HepG2 (cell line): ENCODE measurements around the gene POMT2. TPM values are rescaled to one million over a fixed set of nuclear protein-coding genes. Genes with fewer than 3 reads are reported as not detected.

Source experiments
- CREB1 ChIP-seq, 2 experiments: fragments of 450-650 bp in 1 of 2; IDR thresholded peaks; 2 replicates each; pipeline ENCODE4 v1.6.1; 2016 to 2017; ENCODE audit warnings: control low read depth in 1 of 2, mild to moderate bottlenecking in 1 of 2, missing compliant biosample characterization in 1 of 2, missing genetic modification characterization in 1 of 2
- CSRNP1 ChIP-seq: sonication (generic); formaldehyde crosslinking; IDR thresholded peaks from 2 replicates; pipeline ENCODE4 v1.8.1; 2023; ENCODE audit warnings: mild to moderate bottlenecking, missing genetic modification reagents
- GLMP ChIP-seq: sonication (generic); formaldehyde crosslinking; IDR thresholded peaks from 2 replicates; pipeline ENCODE4 v1.9.0; 2021; ENCODE audit warnings: missing genetic modification reagents, mild to moderate bottlenecking, borderline replicate concordance
- HNRNPLL ChIP-seq: fragments of 200-400 bp; formaldehyde crosslinking; IDR thresholded peaks from 2 replicates; pipeline ENCODE4 v1.6.1; 2017; ENCODE audit warnings: mild to moderate bottlenecking, low read depth, low read length; ENCODE audit not compliant: poor library complexity, severe bottlenecking
- KDM5A ChIP-seq: fragments of 200-600 bp; sonication (generic); IDR thresholded peaks from 2 replicates; pipeline ENCODE4 v1.7.0; 2018; ENCODE audit warnings: antibody characterized with exemption, mild to moderate bottlenecking, low read length, borderline replicate concordance
- KLF13 ChIP-seq: sonication (generic); formaldehyde crosslinking; IDR thresholded peaks from 2 replicates; pipeline ENCODE4 v1.4.0; 2020; ENCODE audit warnings: mild to moderate bottlenecking, missing genetic modification reagents
- MAZ ChIP-seq, 2 experiments: sonication (generic) in 1 of 2; formaldehyde crosslinking in 1 of 2; IDR thresholded peaks; 2 replicates each; pipeline versions ENCODE4 v1.5.0 to v1.6.1; 2012 to 2020; ENCODE audit warnings: low read depth in 2 of 2, mild to moderate bottlenecking in 2 of 2, borderline replicate concordance in 1 of 2, improper control_type of control experiment in 1 of 2, low read length in 1 of 2, missing genetic modification reagents in 1 of 2, moderate library complexity in 1 of 2
- MED13 ChIP-seq: sonication (generic); formaldehyde crosslinking; IDR thresholded peaks from 2 replicates; pipeline ENCODE4 v1.5.0; 2020; ENCODE audit warnings: missing genetic modification reagents
- MXD3 ChIP-seq: IDR thresholded peaks from 2 replicates; pipeline ENCODE4 v1.6.1; 2016; ENCODE audit warnings: mild to moderate bottlenecking, missing biosample characterization, missing genetic modification reagents
- NR2C2 ChIP-seq: sonication (generic); formaldehyde crosslinking; IDR thresholded peaks from 2 replicates; pipeline ENCODE4 v1.4.0; 2020; ENCODE audit warnings: missing genetic modification reagents, mild to moderate bottlenecking, moderate library complexity, borderline replicate concordance
- PHF8 ChIP-seq: sonication (generic); formaldehyde crosslinking; IDR thresholded peaks from 2 replicates; pipeline ENCODE4 v1.5.0; 2020; ENCODE audit warnings: missing genetic modification reagents
- RXRB ChIP-seq: IDR thresholded peaks from 2 replicates; pipeline ENCODE4 v1.6.1; 2016; ENCODE audit warnings: borderline replicate concordance, missing genetic modification reagents, missing compliant biosample characterization
- SP1 ChIP-seq, 2 experiments: fragments of 450-650 bp in 1 of 2; sonication (generic) in 1 of 2; formaldehyde crosslinking in 1 of 2; IDR thresholded peaks; 2 replicates each; pipeline versions ENCODE4 v1.4.0 to v1.6.1; 2016 to 2020; ENCODE audit warnings: missing genetic modification reagents in 1 of 2
- XRCC5 ChIP-seq: fragments of 200-400 bp; formaldehyde crosslinking; optimal IDR thresholded peaks from 2 replicates; pipeline ENCODE3; 2017; ENCODE audit warnings: mild to moderate bottlenecking, low read length
- YEATS2 ChIP-seq: sonication (generic); formaldehyde crosslinking; IDR thresholded peaks from 2 replicates; pipeline ENCODE4 v1.4.0; 2020; ENCODE audit warnings: missing genetic modification reagents, borderline replicate concordance
- ZC3H13 ChIP-seq: sonication (generic); formaldehyde crosslinking; IDR thresholded peaks from 2 replicates; pipeline ENCODE4 v1.8.1; 2023; ENCODE audit warnings: mild to moderate bottlenecking, missing genetic modification reagents, moderate library complexity
- ZNF232 ChIP-seq: sonication (generic); formaldehyde crosslinking; IDR thresholded peaks from 2 replicates; pipeline ENCODE4 v1.4.0; 2020; ENCODE audit warnings: missing genetic modification reagents, borderline replicate concordance
- ZNF235 ChIP-seq: sonication (generic); formaldehyde crosslinking; IDR thresholded peaks from 2 replicates; pipeline ENCODE4 v1.8.1; 2023; ENCODE audit warnings: mild to moderate bottlenecking, missing genetic modification reagents, borderline replicate concordance
- ZNF367 ChIP-seq: sonication (generic); formaldehyde crosslinking; IDR thresholded peaks from 2 replicates; pipeline ENCODE4 v1.4.0; 2020; ENCODE audit warnings: missing genetic modification reagents, borderline replicate concordance
- ZNF510 ChIP-seq: sonication (generic); formaldehyde crosslinking; IDR thresholded peaks from 2 replicates; pipeline ENCODE4 v1.4.0; 2020; ENCODE audit warnings: low read depth, mild to moderate bottlenecking, missing genetic modification reagents
- ZNF550 ChIP-seq: sonication (generic); formaldehyde crosslinking; IDR thresholded peaks from 2 replicates; pipeline ENCODE4 v1.4.0; 2020; ENCODE audit warnings: mild to moderate bottlenecking, missing genetic modification reagents, borderline replicate concordance
- ZNF639 ChIP-seq: conservative IDR thresholded peaks from 2 replicates; pipeline ENCODE4 v1.6.1; 2018; ENCODE audit warnings: missing genetic modification reagents
- ZNF740 ChIP-seq: sonication (generic); formaldehyde crosslinking; IDR thresholded peaks from 2 replicates; pipeline ENCODE4 v1.4.0; 2020; ENCODE audit warnings: missing genetic modification reagents
- polyA plus RNA-seq, 8 experiments: library from polyadenylated mRNA; depleted of rRNA in 3 of 8; stranded (reverse) in 7 of 8; unstranded in 1 of 8; fragments of >200 nt; fragmentation: Illumina TruSeq in 4 of 8; extraction: Trizol in 4 of 8; gene quantifications; 2 replicates each; pipeline versions ENCODE4 v1.2.1 to v1.2.3, GENCODE V29; 2011 to 2016; ENCODE audit warnings: low read depth in 4 of 8, missing spikeins in 1 of 8, mixed read lengths in 1 of 8; ENCODE audit not compliant: insufficient read depth in 1 of 8
- total RNA-seq, 5 experiments: library from RNA; depleted of rRNA; stranded (reverse); fragments of >200 nt; fragmentation: Illumina TruSeq; extraction: Trizol; gene quantifications; 2 replicates each; pipeline ENCODE4 v1.2.3, GENCODE V29; 2016; ENCODE audit warnings: low read depth in 1 of 5

Gene POMT2
- total and polyA plus RNA-seq, 2 of the 13 experiments (the other 11 are each of a cell fraction or from before 2014, with no cell fraction given): 15.3 to 15.9 TPM

- TF ChIP-seq ZNF740 (no peak), MXD3 (CRISPR knock-in tag) (0 out of 2 replicates have a peak, but pooled peaks have one; percentile 31), ZNF510 (CRISPR knock-in tag) (peak; percentile 27; the same call in 1 of the 2 replicates), KDM5A (peak; percentile 68), HNRNPLL (peak; percentile 63), ZC3H13 (0 out of 2 replicates have a peak, but pooled peaks have one; percentile 9), NR2C2 (no peak), XRCC5 (peak; percentile 82), KLF13 (0 out of 2 replicates have a peak, but pooled peaks have one; percentile 26), CSRNP1 (CRISPR knock-in tag) (peak; percentile 6; the same call in 1 of the 2 replicates), YEATS2 (CRISPR knock-in tag) (peak; percentile 25; the same call in 1 of the 2 replicates), MAZ (IDR thresholded peaks at IDR 0.05; ENCODE audit: borderline replicate concordance, low read depth, low read length) (peak; percentile 87; the same call in 1 of the 2 replicates), MAZ (CRISPR knock-in tag; IDR thresholded peaks at IDR 0.05; ENCODE audit: low read depth) (no peak), GLMP (CRISPR knock-in tag) (no peak), MED13 (0 out of 2 replicates have a peak, but pooled peaks have one; percentile 2), RXRB (peak; percentile 28; the same call in 1 of the 2 replicates), SP1 (IDR thresholded peaks at IDR 0.05) (no peak), SP1 (CRISPR knock-in tag; IDR thresholded peaks at IDR 0.05) (peak; percentile 81), ZNF232 (CRISPR knock-in tag) (no peak), ZNF367 (0 out of 2 replicates have a peak, but pooled peaks have one; percentile 16), CREB1 (IDR thresholded peaks at IDR 0.05) (peak; percentile 51; the same call in 1 of the 2 replicates), CREB1 (CRISPR knock-in tag; IDR thresholded peaks at IDR 0.05) (no peak), ZNF235 (0 out of 2 replicates have a peak, but pooled peaks have one; percentile 45), PHF8 (CRISPR knock-in tag) (peak; percentile 87), ZNF639 (CRISPR knock-in tag) (peak; percentile 60; the same call in 1 of the 2 replicates), ZNF550 (0 out of 2 replicates have a peak, but pooled peaks have one; percentile 12)
Observed at GRCh38 chr14:77320238-77320935, at the start of gene POMT2 (continued).
